Mucosa of gallbladder (tissue), 1 donor: Measurements from ENCODE around the gene TUBB4A. TPM values are rescaled to one million over a fixed set of nuclear protein-coding genes. Genes with fewer than 3 reads are reported as not detected.

Experiments
- DNase-seq: peaks from one replicate; pipeline ENCODE4 v3.0.0-alpha.2; 2020; ENCODE audit warnings: low spot score
- total RNA-seq: library from RNA; stranded (reverse); gene quantifications from one replicate; pipeline ENCODE4 v1.2.1, GENCODE V29; 2021
- donor health status: DM: no; HTN: no; CAD: no.

Gene TUBB4A
- total RNA-seq, 1 donor from 2014 or later = 1.8 TPM

GRCh38 chr19:6470173-6470572 lies 31.9 kb downstream of the TUBB4A start:
- DNase-seq = no peak

GRCh38 chr19:6467384-6467783 lies 34.7 kb downstream of the TUBB4A start:
- DNase-seq = no peak

GRCh38 chr19:6466526-6467248 lies 35.4 kb downstream of the TUBB4A start:
- no peak for DNase-seq

- DNase-seq = no peak
These were observed 36.4 kb downstream of the TUBB4A start for GRCh38 chr19:6465663-6466062.

GRCh38 chr19:6465006-6465405 lies 37.1 kb downstream of the TUBB4A start:
- DNase-seq = no peak

- peak; percentile 92 for DNase-seq
These were observed 37.8 kb downstream of the TUBB4A start, which contains the start of gene CRB3 for GRCh38 chr19:6464070-6464873. Gene CRB3 (plus strand): TSS chr19:6464271. CDS start chr19:6464702, 431 bp downstream.

GRCh38 chr19:6460099-6460884 lies 41.8 kb downstream of the TUBB4A start:
- peak; percentile 98 for DNase-seq

- DNase-seq = peak; percentile 66
These were observed 42.6 kb downstream of the TUBB4A start, which contains the start of gene SLC25A23 for GRCh38 chr19:6459262-6460098. Gene SLC25A23 (minus strand): TSS chr19:6459792. CDS start chr19:6459628, 164 bp downstream.

GRCh38 chr19:6458695-6459261 lies 43.3 kb downstream of the TUBB4A start:
- DNase-seq = no peak

- no peak for DNase-seq
These were observed 44.0 kb downstream of the TUBB4A start for GRCh38 chr19:6457958-6458694.

- DNase-seq = no peak
These were observed 46.2 kb downstream of the TUBB4A start for GRCh38 chr19:6455924-6456323.

GRCh38 chr19:6453951-6454565 lies 48.1 kb downstream of the TUBB4A start:
- no peak for DNase-seq

GRCh38 chr19:6452899-6453298 lies 49.2 kb downstream of the TUBB4A start:
- DNase-seq = no peak

- no peak for DNase-seq
These were observed 49.9 kb downstream of the TUBB4A start for GRCh38 chr19:6452223-6452614.

- no peak for DNase-seq
These were observed 50.4 kb downstream of the TUBB4A start for GRCh38 chr19:6451583-6452222.

- no peak for DNase-seq
These were observed 51.9 kb downstream of the TUBB4A start for GRCh38 chr19:6450166-6450565.

GRCh38 chr19:6448045-6448444 lies 54.1 kb downstream of the TUBB4A start:
- no peak for DNase-seq

GRCh38 chr19:6446452-6446851 lies 55.7 kb downstream of the TUBB4A start:
- DNase-seq = no peak
